ENCODE measurements around the gene CCDC7. TPM values are rescaled to one million over a fixed set of nuclear protein-coding genes. Genes with fewer than 3 reads are reported as not detected.

The CCDC7 gene
- total RNA-seq, 2 donors from 2014 or later: 21.9 to 22.7 TPM

GRCh38 chr10:32417911-32418547, 27.9 kb upstream of the CCDC7 start:
- peaks cover 0 to 10% of the 10 kb centered on the region in 2 donors for H3K4me1 ChIP-seq
- H3K36me3 ChIP-seq: no peaks in the 10 kb centered on the region
- peaks cover 0 to 5% of the 10 kb centered on the region in 2 donors for H3K9me3 ChIP-seq
- peak overlapping the region in 1 of 2 donors; percentile 56 for H3K27ac ChIP-seq
- H3K4me3 ChIP-seq: no peak overlapping the region
- TF ChIP-seq CTCF (IDR thresholded peaks at IDR 0.05): no peak
- H3K27me3 ChIP-seq: no peaks in the 10 kb centered on the region
- no peak for DNase-seq (ENCODE audit: low spot score)

GRCh38 chr10:32418572-32418971, 27.4 kb upstream of the CCDC7 start:
- Histone ChIP-seq H3K4me1 (peaks cover 0 to 10% of the 10 kb centered on the region in 2 donors), H3K4me3 (no peak overlapping the region), H3K27me3 (no peaks in the 10 kb centered on the region), H3K9me3 (peaks cover 0 to 10% of the 10 kb centered on the region in 2 donors), H3K27ac (no peak overlapping the region), H3K36me3 (no peaks in the 10 kb centered on the region)
- no peak for DNase-seq (ENCODE audit: low spot score)
- no peak for TF ChIP-seq CTCF (IDR thresholded peaks at IDR 0.05)

- no peak overlapping the region for H3K4me3 ChIP-seq
- TF ChIP-seq CTCF (IDR thresholded peaks at IDR 0.05): no peak
- H3K9me3 ChIP-seq: peaks cover 0 to 10% of the 10 kb centered on the region in 2 donors
- H3K4me1 ChIP-seq: peaks cover 0 to 10% of the 10 kb centered on the region in 2 donors
- no peaks in the 10 kb centered on the region for H3K27me3 ChIP-seq
- DNase-seq (ENCODE audit: low spot score): no peak
- H3K36me3 ChIP-seq: no peaks in the 10 kb centered on the region
- no peak overlapping the region for H3K27ac ChIP-seq
These were observed 26.3 kb upstream of the CCDC7 start for GRCh38 chr10:32419615-32420014.

GRCh38 chr10:32426186-32426585, 19.8 kb upstream of the CCDC7 start:
- Histone ChIP-seq H3K4me3 (no peak overlapping the region), H3K4me1 (no peaks in the 10 kb centered on the region), H3K27ac (no peak overlapping the region), H3K36me3 (no peaks in the 10 kb centered on the region), H3K27me3 (no peaks in the 10 kb centered on the region), H3K9me3 (peaks cover 0 to 10% of the 10 kb centered on the region in 2 donors)
- DNase-seq (ENCODE audit: low spot score): no peak
- TF ChIP-seq CTCF (IDR thresholded peaks at IDR 0.05): no peak

- Histone ChIP-seq H3K27ac (no peak overlapping the region), H3K36me3 (no peaks in the 10 kb centered on the region), H3K4me3 (no peak overlapping the region), H3K9me3 (no peaks in the 10 kb centered on the region), H3K27me3 (no peaks in the 10 kb centered on the region), H3K4me1 (no peaks in the 10 kb centered on the region)
- no peak for DNase-seq (ENCODE audit: low spot score)
- no peak for TF ChIP-seq CTCF (IDR thresholded peaks at IDR 0.05)
These were observed 12.4 kb upstream of the CCDC7 start for GRCh38 chr10:32433542-32433941.

- no peak overlapping the region for H3K27ac ChIP-seq
- no peak for DNase-seq (ENCODE audit: low spot score)
- H3K36me3 ChIP-seq: no peaks in the 10 kb centered on the region
- H3K4me3 ChIP-seq: no peak overlapping the region
- no peaks in the 10 kb centered on the region for H3K4me1 ChIP-seq
- no peaks in the 10 kb centered on the region for H3K9me3 ChIP-seq
- no peak for TF ChIP-seq CTCF (IDR thresholded peaks at IDR 0.05)
- H3K27me3 ChIP-seq: no peaks in the 10 kb centered on the region
These were observed 9.7 kb upstream of the CCDC7 start for GRCh38 chr10:32436215-32436614.
